Measurements from ENCODE around the gene DHX34. TPM values are rescaled to one million over a fixed set of nuclear protein-coding genes. Genes with fewer than 3 reads are reported as not detected.
"Not testable (repeated sequence)": the region's sequence is repeated elsewhere in the genome, so short reads cannot be mapped to it uniquely, and the experiment has no call there.

The DHX34 gene
- 10 to 100 TPM; 10.7 to 20.8 (median 17.7) TPM for total RNA-seq

- peak within 1 kb of the TSS; percentile 78 to 86 (median 80) for H3K27ac ChIP-seq
- DNase-seq: peak; percentile 90
- H3K4me1 ChIP-seq: peaks cover 10 to 30% (median 13%) of the 10 kb centered on the region in 3 donors
- no peaks in the 10 kb centered on the region for H3K9me3 ChIP-seq
- H3K4me3 ChIP-seq: peak within 1 kb of the TSS; percentile 71 to 88 (median 80)
- TF ChIP-seq POLR2A (IDR thresholded peaks at IDR 0.05): peak in 3 of 4 donors; percentile 60 to 86 (median 62)
- peak; percentile 98 to 100 (median 100) for TF ChIP-seq CTCF (IDR thresholded peaks at IDR 0.05)
- intact Hi-C loops (cut with DNase I): no loop called here
- H3K27me3 ChIP-seq: no peaks in the 10 kb centered on the region
- WGBS, 2 donors: 2 to 6% methylated on average over 33 to 34 of the region's 63 CpGs
- peaks cover 5 to 21% (median 15%) of the 10 kb centered on the region in 3 donors for H3K36me3 ChIP-seq
These were observed at the start of gene DHX34 for GRCh38 chr19:47348819-47349795. Gene DHX34, plus strand, starts transcription at chr19:47349315. Its CDS starts 3,716 bp downstream, at chr19:47353031.

GRCh38 chr19:47300867-47301266, 48.2 kb upstream of the DHX34 start:
- WGBS, 2 donors: 92 to 93% methylated on average over 9 to 14 of the region's 14 CpGs
- intact Hi-C loops (cut with DNase I): loop anchor here (10.0 kb wide), 1 partner anchor 124 kb away; no protein-coding TSS in a partner anchor
- H3K4me3 ChIP-seq, DNase-seq, H3K9me3 ChIP-seq, H3K27ac ChIP-seq, H3K27me3 ChIP-seq, H3K36me3 ChIP-seq: not testable (repeated sequence)
- H3K4me1 ChIP-seq: peaks cover 0 to 14% (median 5%) of the 10 kb centered on the region in 3 donors

GRCh38 chr19:47302249-47302648, 46.9 kb upstream of the DHX34 start:
- intact Hi-C loops (cut with DNase I): loop anchor here (10.0 kb wide), 1 partner anchor 123 kb away; no protein-coding TSS in a partner anchor
- H3K36me3 ChIP-seq: no peaks in the 10 kb centered on the region
- DNase-seq: no peak
- H3K4me1 ChIP-seq: peaks cover 0 to 10% (median 5%) of the 10 kb centered on the region in 3 donors
- no peaks in the 10 kb centered on the region for H3K27me3 ChIP-seq
- no peak for TF ChIP-seq CTCF (IDR thresholded peaks at IDR 0.05)
- H3K4me3 ChIP-seq: no peak overlapping the region
- no peaks in the 10 kb centered on the region for H3K9me3 ChIP-seq
- 76 to 77% methylated on average over 10 of the region's 10 CpGs for WGBS, 2 donors
- H3K27ac ChIP-seq: no peak overlapping the region

GRCh38 chr19:47303966-47304365, 45.1 kb upstream of the DHX34 start:
- intact Hi-C loops (cut with DNase I): loop anchor here (10.0 kb wide), 1 partner anchor 121 kb away; no protein-coding TSS in a partner anchor
- no peak for TF ChIP-seq POLR2A (IDR thresholded peaks at IDR 0.05)
- no peak for TF ChIP-seq CTCF (IDR thresholded peaks at IDR 0.05)
- Histone ChIP-seq H3K36me3 (no peaks in the 10 kb centered on the region), H3K27ac (no peak overlapping the region), H3K4me3 (no peak overlapping the region), H3K9me3 (no peaks in the 10 kb centered on the region), H3K27me3 (no peaks in the 10 kb centered on the region), H3K4me1 (peaks cover under 1 to 15% (median 5%) of the 10 kb centered on the region in 3 donors)
- no peak for DNase-seq
- WGBS, 2 donors: 63 to 88% methylated on average over 6 of the region's 6 CpGs

- H3K4me3 ChIP-seq: no peak overlapping the region
- DNase-seq: no peak
- TF ChIP-seq POLR2A (IDR thresholded peaks at IDR 0.05) (no peak), CTCF (IDR thresholded peaks at IDR 0.05) (peak; percentile 76 to 91 (median 86))
- H3K36me3 ChIP-seq: no peaks in the 10 kb centered on the region
- H3K9me3 ChIP-seq: no peaks in the 10 kb centered on the region
- 3 to 5% methylated on average over 14 of the region's 14 CpGs for WGBS, 2 donors
- peaks cover 0 to under 1% (median 0%) of the 10 kb centered on the region in 4 donors for H3K27me3 ChIP-seq
- H3K4me1 ChIP-seq: peaks cover 2 to 18% (median 5%) of the 10 kb centered on the region in 3 donors
- no peak overlapping the region for H3K27ac ChIP-seq
- intact Hi-C loops (cut with DNase I): loop anchor here (10.0 kb wide), 1 partner anchor 119 kb away; no protein-coding TSS in a partner anchor
These were observed 43.8 kb upstream of the DHX34 start for GRCh38 chr19:47305309-47305751.

Measured in esophagus squamous epithelium (tissue), 5 donors.